Testis (tissue), 2 donors: ENCODE measurements around the gene GLI2.

Experiments
- POLR2A ChIP-seq: fragments of 450-650 bp; IDR thresholded peaks from one replicate; pipeline ENCODE4 v1.6.1; 2017; ENCODE audit warnings: antibody characterized with exemption, mild to moderate bottlenecking, moderate library complexity
- TF ChIP-seq, protein P1 (sequence below), 3 experiments: fragments of 450-650 bp in 2 of 3; fragments of 200-600 bp in 1 of 3; sonication (generic) in 1 of 3; IDR thresholded peaks; one replicate each; pipeline ENCODE4 v1.5.1; 2016 to 2019; ENCODE audit warnings: antibody characterized with exemption in 3 of 3, mild to moderate bottlenecking in 2 of 3, moderate library complexity in 1 of 3

- TF ChIP-seq, protein P1, sequence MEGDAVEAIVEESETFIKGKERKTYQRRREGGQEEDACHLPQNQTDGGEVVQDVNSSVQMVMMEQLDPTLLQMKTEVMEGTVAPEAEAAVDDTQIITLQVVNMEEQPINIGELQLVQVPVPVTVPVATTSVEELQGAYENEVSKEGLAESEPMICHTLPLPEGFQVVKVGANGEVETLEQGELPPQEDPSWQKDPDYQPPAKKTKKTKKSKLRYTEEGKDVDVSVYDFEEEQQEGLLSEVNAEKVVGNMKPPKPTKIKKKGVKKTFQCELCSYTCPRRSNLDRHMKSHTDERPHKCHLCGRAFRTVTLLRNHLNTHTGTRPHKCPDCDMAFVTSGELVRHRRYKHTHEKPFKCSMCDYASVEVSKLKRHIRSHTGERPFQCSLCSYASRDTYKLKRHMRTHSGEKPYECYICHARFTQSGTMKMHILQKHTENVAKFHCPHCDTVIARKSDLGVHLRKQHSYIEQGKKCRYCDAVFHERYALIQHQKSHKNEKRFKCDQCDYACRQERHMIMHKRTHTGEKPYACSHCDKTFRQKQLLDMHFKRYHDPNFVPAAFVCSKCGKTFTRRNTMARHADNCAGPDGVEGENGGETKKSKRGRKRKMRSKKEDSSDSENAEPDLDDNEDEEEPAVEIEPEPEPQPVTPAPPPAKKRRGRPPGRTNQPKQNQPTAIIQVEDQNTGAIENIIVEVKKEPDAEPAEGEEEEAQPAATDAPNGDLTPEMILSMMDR (IDR thresholded peaks at IDR 0.05) = no peak
- TF ChIP-seq POLR2A = no peak
Observed at GRCh38 chr2:120744817-120745216, 9.1 kb downstream of the GLI2 start.
